ENCODE measurements around the gene FIBP. TPM values are rescaled to one million over a fixed set of nuclear protein-coding genes. Genes with fewer than 3 reads are reported as not detected.

The FIBP gene
- total RNA-seq, 2 donors from 2014 or later = 47.7 to 49.6 TPM

- ATAC-seq (no peak), DNase-seq (no peak)
- intact Hi-C loops (cut with DNase I, micrococcal nuclease) = no loop called here
Measured at GRCh38 chr11:65864706-65865471, 23.4 kb downstream of the FIBP start.

- no peak for ATAC-seq
- intact Hi-C loops (cut with DNase I, micrococcal nuclease) = no loop called here
- DNase-seq = no peak
Measured at GRCh38 chr11:65863889-65864705, 24.2 kb downstream of the FIBP start.

- ATAC-seq = no peak
- DNase-seq = peak in 1 of 2 donors; percentile 24
- intact Hi-C loops (cut with DNase I, micrococcal nuclease) = no loop called here
Measured at GRCh38 chr11:65862941-65863888, 25.1 kb downstream of the FIBP start.

GRCh38 chr11:65862191-65862735 is 26.0 kb downstream of the FIBP start:
- DNase-seq = peak in 1 of 2 donors; percentile 30
- ATAC-seq = no peak
- intact Hi-C loops (cut with DNase I, micrococcal nuclease) = no loop called here

GRCh38 chr11:65861533-65862183 is 26.6 kb downstream of the FIBP start:
- DNase-seq = no peak

GRCh38 chr11:65861165-65861505 is 27.1 kb downstream of the FIBP start:
- DNase-seq (peak; percentile 44 to 53), ATAC-seq (no peak)
- intact Hi-C loops (cut with DNase I, micrococcal nuclease) = no loop called here

More at GRCh38 chr11:65861533-65862183, 26.6 kb downstream of the FIBP start:
- intact Hi-C loops (cut with DNase I, micrococcal nuclease) = no loop called here
- ATAC-seq = no peak

- intact Hi-C loops (cut with DNase I, micrococcal nuclease) = no loop called here
- ATAC-seq (peak; percentile 56), DNase-seq (peak; percentile 98 to 99)
Measured at GRCh38 chr11:65860278-65861164, 27.8 kb downstream of the FIBP start, which contains the start of gene MUS81. Gene MUS81, plus strand, starts transcription at chr11:65860433. Its CDS starts 321 bp downstream, at chr11:65860754.

- intact Hi-C loops (cut with DNase I, micrococcal nuclease) = no loop called here
- DNase-seq (peak in 1 of 2 donors; percentile 59), ATAC-seq (no peak)
Measured at GRCh38 chr11:65859812-65860277, 28.4 kb downstream of the FIBP start.

GRCh38 chr11:65859095-65859811 is 29.0 kb downstream of the FIBP start:
- intact Hi-C loops (cut with DNase I, micrococcal nuclease) = no loop called here
- DNase-seq = peak; percentile 100
- peak; percentile 57 for ATAC-seq

GRCh38 chr11:65858681-65859087 is 29.6 kb downstream of the FIBP start:
- intact Hi-C loops (cut with DNase I, micrococcal nuclease) = no loop called here
- no peak for ATAC-seq
- no peak for DNase-seq

GRCh38 chr11:65857853-65858680 is 30.2 kb downstream of the FIBP start, which contains the start of gene CFL1:
Gene CFL1, minus strand, starts transcription at chr11:65858180. Its CDS starts 81 bp downstream, at chr11:65858099.
- intact Hi-C loops (cut with DNase I, micrococcal nuclease) = no loop called here
- ATAC-seq = peak; percentile 52
- peak; percentile 98 for DNase-seq

GRCh38 chr11:65857500-65857852 is 30.8 kb downstream of the FIBP start:
- intact Hi-C loops (cut with DNase I, micrococcal nuclease) = no loop called here
- peak in 1 of 2 donors; percentile 73 for DNase-seq
- ATAC-seq = no peak

- intact Hi-C loops (cut with DNase I, micrococcal nuclease) = no loop called here
- peak; percentile 24 for ATAC-seq
- peak; percentile 87 to 90 for DNase-seq
Measured at GRCh38 chr11:65856689-65857499, 31.4 kb downstream of the FIBP start.

GRCh38 chr11:65855927-65856363 is 32.3 kb downstream of the FIBP start:
- no peak for DNase-seq
- intact Hi-C loops (cut with DNase I, micrococcal nuclease) = no loop called here

More at GRCh38 chr11:65855927-65856363, 32.3 kb downstream of the FIBP start:
- ATAC-seq = no peak
